Measurements from ENCODE around the gene SIPA1L3.
A peak's percentile ranks its signal among the peaks of the same experiment; 100 is the strongest.

The SIPA1L3 gene

GRCh38 chr19:37977992-37978391 lies 71.0 kb downstream of the SIPA1L3 start:
- TF ChIP-seq REST (IDR thresholded peaks at IDR 0.05; ENCODE audit: low read depth) = no peak
- TF ChIP-seq EGR1 (IDR thresholded peaks at IDR 0.05) = no peak
- TF ChIP-seq ZBTB7A (IDR thresholded peaks at IDR 0.05; ENCODE audit: low read depth) = no peak
- no peak for TF ChIP-seq CEBPB (IDR thresholded peaks at IDR 0.05)
- TF ChIP-seq NFIC (IDR thresholded peaks at IDR 0.05) = no peak

- TF ChIP-seq CEBPB (IDR thresholded peaks at IDR 0.05) = no peak
- peak; percentile 90 for TF ChIP-seq NFIC (IDR thresholded peaks at IDR 0.05)
- no peak for TF ChIP-seq YY1 (IDR thresholded peaks at IDR 0.05; ENCODE audit: low read depth)
- TF ChIP-seq TCF12 (IDR thresholded peaks at IDR 0.05; ENCODE audit: low read depth) = no peak
- no peak for TF ChIP-seq EGR1 (IDR thresholded peaks at IDR 0.05)
- peak; percentile 61 for TF ChIP-seq MAX (IDR thresholded peaks at IDR 0.05)
These were observed 72.6 kb downstream of the SIPA1L3 start for GRCh38 chr19:37979547-37980082.

GRCh38 chr19:37980419-37981170 lies 73.6 kb downstream of the SIPA1L3 start:
- TF ChIP-seq CEBPB (IDR thresholded peaks at IDR 0.05) = no peak
- TF ChIP-seq USF1 (IDR thresholded peaks at IDR 0.05) = 0 out of 2 replicates have a peak, but pooled peaks have one; percentile 14

- TF ChIP-seq TAF1 (IDR thresholded peaks at IDR 0.05; ENCODE audit: low read depth) (no peak), REST (IDR thresholded peaks at IDR 0.05; ENCODE audit: low read depth) (peak; percentile 55; the same call in 1 of the 2 replicates)
These were observed 74.9 kb downstream of the SIPA1L3 start for GRCh38 chr19:37981785-37982475.

GRCh38 chr19:37982655-37983054 lies 75.6 kb downstream of the SIPA1L3 start:
- TF ChIP-seq FOXM1 (IDR thresholded peaks at IDR 0.05; ENCODE audit: borderline replicate concordance, low read depth) (no peak), CREB1 (IDR thresholded peaks at IDR 0.05; ENCODE audit: low read depth) (no peak), REST (IDR thresholded peaks at IDR 0.05; ENCODE audit: low read depth) (no peak), YY1 (IDR thresholded peaks at IDR 0.05; ENCODE audit: low read depth) (no peak), NFIC (IDR thresholded peaks at IDR 0.05) (no peak), TEAD4 (IDR thresholded peaks at IDR 0.05) (no peak)

- TF ChIP-seq EP300 (IDR thresholded peaks at IDR 0.05; ENCODE audit: borderline replicate concordance) (no peak), EGR1 (IDR thresholded peaks at IDR 0.05) (no peak), TCF12 (IDR thresholded peaks at IDR 0.05; ENCODE audit: low read depth) (no peak), FOXM1 (IDR thresholded peaks at IDR 0.05; ENCODE audit: borderline replicate concordance, low read depth) (no peak), CREB1 (IDR thresholded peaks at IDR 0.05; ENCODE audit: low read depth) (no peak), MAX (IDR thresholded peaks at IDR 0.05) (no peak), RAD21 (IDR thresholded peaks at IDR 0.05; ENCODE audit: low read depth) (no peak), CEBPB (IDR thresholded peaks at IDR 0.05) (no peak)
These were observed 76.1 kb downstream of the SIPA1L3 start for GRCh38 chr19:37983153-37983552.

All from Ishikawa (cell line).